NCI-H345 (cell line): ENCODE data around the gene GRIN2D.
"Not testable (repeated sequence)": the region's sequence is repeated elsewhere in the genome, so short reads cannot be mapped to it uniquely, and the experiment has no call there.

Experiments
- DNase-seq: peaks from one replicate; lab custom pipeline; 2025; lab: John Stamatoyannopoulos, UW

GRIN2D gene

DNA sequence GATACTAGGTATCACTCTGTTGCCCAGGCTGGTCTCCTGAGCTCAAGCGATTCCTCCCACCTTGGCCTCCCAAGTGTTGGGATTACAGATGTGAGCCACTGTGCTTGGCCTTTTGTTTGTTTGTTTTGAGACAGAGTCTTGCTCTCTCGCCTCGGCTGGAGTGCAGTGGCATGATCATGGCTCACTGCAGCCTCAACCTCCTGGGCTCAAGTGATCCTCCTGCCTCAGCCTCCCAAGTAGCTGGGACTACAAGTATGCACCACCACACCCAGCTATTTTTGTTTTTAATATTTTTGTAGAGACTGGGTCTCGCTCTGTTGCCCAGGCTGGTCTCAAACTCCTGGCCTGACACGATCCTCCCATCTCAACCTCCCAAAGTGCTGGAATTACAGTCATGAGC, 21.7 kb upstream of the GRIN2D start:
- not testable (repeated sequence) for DNase-seq

- peak; percentile 84 for DNase-seq
These were observed 20.6 kb upstream of the GRIN2D start for GRCh38 chr19:48372904-48373303.

- no peak for DNase-seq
These were observed 19.9 kb upstream of the GRIN2D start for GRCh38 chr19:48373567-48373966.

DNA sequence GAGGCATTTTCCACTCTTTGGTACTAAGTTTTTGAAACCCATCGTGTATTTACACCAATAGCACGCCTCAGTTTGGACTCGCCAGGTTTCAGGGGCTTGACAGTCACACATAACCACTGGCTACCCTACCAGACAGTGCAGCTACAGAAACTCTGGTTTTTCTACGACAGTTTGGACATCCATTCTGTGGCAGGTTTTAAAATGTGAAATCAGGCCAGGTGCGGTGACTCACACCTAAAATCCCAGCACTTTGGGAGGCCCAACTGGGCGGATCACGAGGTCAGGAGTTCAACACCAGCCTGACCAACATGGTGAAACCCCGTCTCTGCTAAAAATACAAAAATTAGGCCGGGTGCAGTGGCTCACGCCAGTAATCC, 15.3 kb upstream of the GRIN2D start:
- no peak for DNase-seq

DNA sequence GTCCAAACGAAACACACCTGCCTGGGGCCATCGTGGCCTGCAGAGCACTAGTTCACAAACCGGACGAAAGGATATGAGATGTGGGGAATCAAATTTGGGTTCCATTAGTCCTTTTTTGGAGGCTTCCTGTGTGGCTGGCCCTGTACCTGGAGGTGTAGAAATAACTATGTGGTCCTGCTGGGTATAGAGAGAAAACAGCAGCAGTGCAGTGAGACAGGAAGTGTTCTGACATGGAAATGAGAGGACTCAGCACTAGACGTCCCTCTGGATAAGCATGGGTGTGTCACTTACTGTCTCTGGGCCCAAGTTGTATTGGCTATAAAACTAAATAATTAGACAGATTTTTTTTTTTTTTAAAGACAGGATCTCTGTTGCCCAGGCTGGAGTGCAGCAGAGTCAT, 14.4 kb upstream of the GRIN2D start:
- DNase-seq: no peak

DNA sequence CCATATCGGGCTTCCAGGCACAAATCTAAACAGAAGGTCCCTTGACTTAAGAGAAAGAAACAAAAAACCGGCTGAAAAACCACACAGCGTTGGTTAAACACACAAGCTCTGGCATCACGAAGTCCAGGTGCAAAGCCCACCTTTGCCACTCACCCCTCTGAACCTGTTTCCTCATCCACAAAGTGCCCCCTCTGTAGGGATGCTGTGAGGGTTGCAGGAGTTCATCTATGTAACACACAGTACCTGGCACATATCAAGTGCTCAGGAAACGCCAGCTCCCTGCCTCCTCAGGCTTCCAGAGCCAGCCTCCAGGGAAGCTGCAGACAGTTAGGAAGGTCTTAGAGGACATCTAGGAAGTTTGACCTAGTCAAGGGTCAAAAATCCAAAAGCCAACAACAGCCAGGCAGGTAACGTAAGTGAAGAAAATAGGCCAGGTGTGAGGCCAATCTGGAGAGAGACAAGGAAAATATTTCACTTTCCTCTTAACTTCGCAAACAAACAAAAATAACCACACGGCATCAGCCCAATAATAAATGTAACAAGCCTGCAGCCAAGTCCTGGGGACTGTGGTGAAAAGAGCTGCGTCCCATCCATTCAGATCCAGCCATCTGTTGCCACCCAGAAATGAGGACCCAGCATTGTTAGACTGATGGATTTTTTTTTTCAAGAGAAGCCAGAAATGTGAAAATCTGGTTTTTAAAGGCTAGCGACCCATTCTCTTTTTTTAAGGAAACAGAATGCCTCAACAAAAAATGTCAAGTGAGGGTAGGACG, 12.1 kb upstream of the GRIN2D start:
- DNase-seq: no peak

DNA sequence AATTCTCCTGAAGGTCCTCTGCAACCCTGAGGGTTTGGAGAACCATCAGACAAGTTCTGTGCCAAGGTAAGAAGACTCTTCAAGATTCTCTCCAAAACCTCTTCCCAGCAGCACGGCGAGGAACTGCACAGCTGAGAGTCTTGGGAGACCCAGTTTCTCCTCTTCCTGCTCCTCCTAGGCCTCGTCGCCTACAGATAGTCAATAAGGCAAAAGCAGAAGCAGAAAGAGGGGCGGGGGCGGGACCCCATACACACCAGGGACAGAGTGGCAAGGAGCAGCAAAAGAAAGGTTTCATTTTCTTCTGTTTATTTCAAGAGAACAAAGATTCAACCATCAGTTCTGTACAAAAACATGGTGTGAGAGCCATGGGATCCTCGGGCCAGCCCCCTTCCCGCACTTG, 11.2 kb upstream of the GRIN2D start:
- DNase-seq: no peak

DNA sequence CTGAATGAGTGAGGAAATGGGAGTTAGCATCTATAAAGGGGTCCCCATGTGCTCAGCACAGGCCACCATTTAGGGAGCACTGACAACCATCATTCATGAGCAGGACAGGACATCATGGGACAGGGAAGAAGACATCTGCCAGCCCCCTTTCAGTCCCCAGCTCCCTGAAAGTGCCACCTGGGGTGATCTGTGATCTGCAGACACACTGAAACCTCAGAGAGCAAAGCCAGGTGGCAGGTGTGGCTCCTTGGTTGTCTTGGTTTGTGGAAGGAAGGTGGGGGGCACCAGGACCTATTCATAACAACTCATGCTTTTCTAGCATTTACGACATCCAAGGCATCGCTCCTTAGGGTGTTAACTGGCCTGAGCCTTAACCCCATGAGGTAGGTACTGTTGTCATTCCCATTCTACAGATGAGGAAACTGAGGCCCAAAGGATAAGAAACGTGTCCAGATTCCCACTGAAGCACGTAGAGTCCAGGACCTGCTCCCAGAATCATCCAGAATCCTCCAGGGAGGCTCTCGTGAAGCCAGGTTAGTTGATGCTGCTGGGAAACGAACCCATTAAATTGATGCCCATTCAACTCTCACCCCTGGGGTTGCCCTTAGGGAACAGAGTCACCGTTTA, 7.9 kb upstream of the GRIN2D start:
- DNase-seq: no peak

GRCh38 chr19:48386981-48387380, 6.5 kb upstream of the GRIN2D start:
- DNase-seq: no peak

GRCh38 chr19:48390188-48391099, 3.0 kb upstream of the GRIN2D start:
- DNase-seq: peak; percentile 28

GRCh38 chr19:48391100-48392005, 2.1 kb upstream of the GRIN2D start, which contains the start of gene KDELR1:
Gene KDELR1 (minus strand): TSS chr19:48391551. CDS start chr19:48391358, 193 bp downstream.
- peak; percentile 56 for DNase-seq

GRCh38 chr19:48392006-48392344, 1.5 kb upstream of the GRIN2D start:
- not testable (repeated sequence) for DNase-seq

- no peak for DNase-seq
These were observed 459 bp upstream of the GRIN2D start for GRCh38 chr19:48392860-48393558.

- no peak for DNase-seq
These were observed 1.1 kb downstream of the GRIN2D start for GRCh38 chr19:48394331-48395169.

DNA sequence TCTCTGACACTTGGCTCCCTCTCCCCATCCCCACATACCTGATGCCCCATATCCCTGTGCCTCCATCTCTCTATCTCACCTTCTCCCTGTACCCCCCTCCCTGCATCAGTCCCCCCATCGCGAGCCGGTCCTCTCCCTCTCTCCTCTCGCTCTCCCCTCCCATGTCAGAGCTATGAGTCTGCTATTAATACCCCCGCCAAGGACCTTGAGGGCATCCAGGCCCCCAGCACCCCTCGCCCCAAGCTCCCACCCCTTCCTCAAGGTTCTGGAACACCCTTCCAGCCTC, 1.6 kb downstream of the GRIN2D start:
- no peak for DNase-seq

- no peak for DNase-seq
These were observed 2.0 kb downstream of the GRIN2D start for GRCh38 chr19:48395499-48395898.

- DNase-seq: no peak
These were observed 2.8 kb downstream of the GRIN2D start for GRCh38 chr19:48396016-48396823.

DNA sequence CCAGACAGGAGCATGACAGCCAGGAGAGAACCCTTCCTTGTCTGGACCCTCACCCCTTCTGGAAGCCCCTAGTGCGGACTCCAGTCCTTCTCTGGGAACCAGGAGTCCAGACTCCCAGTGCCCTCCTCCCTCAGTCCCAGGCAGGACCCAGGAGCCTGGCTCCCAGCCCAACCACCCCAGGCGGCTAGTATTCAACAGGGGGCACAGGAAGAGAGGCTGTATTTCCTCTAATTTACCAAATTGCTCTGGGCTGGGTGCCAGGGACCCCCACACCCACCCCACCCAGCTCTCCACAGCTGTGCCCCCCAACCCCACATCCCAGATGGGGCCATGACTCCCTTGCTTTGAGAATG, 3.3 kb downstream of the GRIN2D start:
- DNase-seq: no peak

DNA sequence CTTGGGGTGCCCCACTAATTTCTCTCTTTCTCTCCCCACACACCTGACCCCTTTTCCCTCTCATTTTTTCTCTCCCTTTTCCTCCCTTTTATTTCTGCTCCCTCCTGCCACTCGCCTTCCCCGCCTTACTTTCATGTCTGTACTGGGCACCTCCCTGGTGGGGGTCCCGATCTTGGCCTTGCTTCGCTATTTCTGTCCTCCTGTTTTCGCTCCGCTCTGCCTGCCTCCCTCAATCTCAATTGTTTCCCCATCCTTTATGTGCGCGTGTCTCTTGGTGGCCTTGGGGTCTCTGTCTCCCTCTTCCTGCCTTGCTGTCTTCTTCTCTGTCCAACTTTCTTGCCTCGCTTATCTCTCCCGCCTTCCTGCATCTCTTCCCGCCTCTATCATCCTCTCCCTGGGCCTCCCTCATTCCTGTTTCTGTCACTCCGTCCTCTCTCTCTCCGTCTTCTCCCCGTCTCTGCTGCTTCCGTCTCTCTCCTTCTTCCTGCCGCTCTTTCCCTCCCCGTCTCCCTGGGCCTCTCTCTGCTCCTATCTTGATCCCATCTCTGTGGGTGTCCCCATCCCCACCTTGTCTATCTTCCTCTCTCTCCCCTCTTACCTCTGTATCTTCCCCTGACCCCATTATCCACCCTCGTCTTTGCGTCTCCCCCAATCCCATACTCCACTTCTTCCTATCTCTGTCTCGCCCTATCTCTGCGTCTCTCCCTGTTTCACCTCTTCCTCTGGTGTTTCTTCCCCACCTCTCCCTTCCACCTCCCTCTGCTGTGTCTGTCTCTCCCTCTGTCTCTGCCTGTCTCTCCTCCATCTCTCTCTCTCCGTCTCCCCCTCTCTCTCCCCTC, 4.0 kb downstream of the GRIN2D start:
- no peak for DNase-seq
